Left colon (tissue), 2 donors: Measurements from ENCODE around the gene IL16. TPM values are rescaled to one million over a fixed set of nuclear protein-coding genes. Genes with fewer than 3 reads are reported as not detected.
"Not testable (repeated sequence)": the region's sequence is repeated elsewhere in the genome, so short reads cannot be mapped to it uniquely, and the experiment has no call there.

ENCODE experiments used
- ATAC-seq: fragments of 200-7000 bp; cut with Tn5 transposase; one replicate; pipeline ENCODE4 v1.9.1; 2020; ENCODE audit warnings: mild to moderate bottlenecking, moderate library complexity
- DNase-seq, 2 donors: peaks; one replicate each; pipeline ENCODE4 v3.0.0-alpha.2; 2020
- intact Hi-C, 2 donors: fragments of 100-400 bp; cut with DNase I in 1 of 2; cut with micrococcal nuclease in 1 of 2; formaldehyde crosslinking; loops; one replicate each; pipeline versions ENCODE4 v1.11.2 to v1.14.0; 2022; cut with DNase I, micrococcal nuclease
- total RNA-seq, 2 donors: library from RNA; stranded (reverse); fragmentation: NEBNext Ultra II Directional; extraction: Animal tissue kit (Norgen Biotek cat#: 25700); gene quantifications; one replicate each; pipeline ENCODE4 v1.2.1, GENCODE V29; 2021
- donor health status: DM: no; HTN: no; CAD: no.
- donor health status: DM: yes; HTN: yes; CAD: no.

The IL16 gene
- total RNA-seq, 2 donors from 2014 or later, result 2.1 to 9.2 TPM

DNA sequence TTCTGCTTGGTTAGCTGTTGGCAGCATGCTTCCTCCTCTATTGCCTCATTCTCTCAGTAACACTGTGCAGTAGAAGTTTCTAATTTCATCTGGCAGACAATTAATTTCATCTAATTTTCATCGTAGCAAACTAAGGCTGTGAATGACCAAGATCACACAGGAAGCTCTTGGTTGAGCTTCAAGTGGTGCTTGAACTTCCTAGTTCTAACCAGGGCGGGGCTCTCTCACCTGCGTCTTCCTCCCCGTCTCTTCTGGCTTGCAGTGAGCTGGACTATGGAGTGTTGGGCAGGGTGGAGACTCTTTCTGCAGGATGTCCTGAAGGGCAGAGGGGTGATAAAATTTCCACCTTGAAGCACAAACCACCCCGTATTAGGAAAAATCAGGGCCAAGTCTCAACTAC is 2.0 kb upstream of the IL16 start:
- intact Hi-C loops, result no loop called here
- ATAC-seq, result peak; percentile 26
- no peak for DNase-seq

- intact Hi-C loops, result no loop called here
- ATAC-seq (no peak), DNase-seq (no peak)
These were observed 1.3 kb upstream of the IL16 start for GRCh38 chr15:81195339-81195864.

DNA sequence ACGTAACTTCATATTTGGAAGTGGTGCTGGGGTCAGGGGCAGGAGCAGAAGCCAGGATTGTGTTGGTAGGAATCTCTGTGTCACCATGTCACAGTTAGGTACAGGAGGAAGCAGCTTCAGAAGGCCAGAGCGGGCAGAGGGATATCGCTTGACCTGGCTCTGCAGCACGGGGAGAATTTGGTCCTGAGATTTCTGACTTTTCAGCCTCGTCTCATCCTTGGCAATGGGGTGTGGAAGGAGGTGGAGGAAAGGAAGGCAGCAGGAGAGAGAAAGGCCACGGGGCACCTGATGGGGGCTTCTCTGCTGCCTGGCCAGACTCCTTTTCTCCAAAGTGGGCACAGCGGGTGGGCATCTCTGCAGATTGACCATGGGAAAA is 564 bp downstream of the IL16 start:
- intact Hi-C loops, result no loop called here
- ATAC-seq (no peak), DNase-seq (no peak)

- no peak for ATAC-seq
- intact Hi-C loops, result no loop called here
- no peak for DNase-seq
These were observed 1.1 kb downstream of the IL16 start for GRCh38 chr15:81197688-81198281.

GRCh38 chr15:81199031-81199779 is 2.5 kb downstream of the IL16 start:
- intact Hi-C loops, result no loop called here
- ATAC-seq (no peak), DNase-seq (no peak)

- no peak for ATAC-seq
- DNase-seq, result no peak
- intact Hi-C loops, result no loop called here
These were observed 9.3 kb downstream of the IL16 start for GRCh38 chr15:81206018-81206417.

DNA sequence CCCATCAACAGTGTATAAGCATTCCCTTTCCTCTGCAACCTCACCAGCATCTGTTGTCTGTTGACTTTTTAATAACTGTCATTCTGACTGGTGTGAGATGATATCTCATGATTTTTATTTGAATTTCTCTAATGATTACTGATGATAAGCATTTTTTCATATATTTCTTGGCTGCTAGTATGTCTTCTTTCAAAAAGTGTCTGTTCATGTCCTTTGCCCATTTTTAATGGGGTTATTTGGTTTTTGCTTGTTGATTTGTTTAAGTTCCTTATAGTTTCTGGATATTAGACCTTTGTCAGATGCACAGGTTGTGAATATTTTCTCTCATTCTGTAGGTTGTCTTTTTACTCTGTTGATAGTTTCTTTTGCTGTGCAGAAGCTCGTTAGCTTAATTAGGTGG is 11.3 kb downstream of the IL16 start:
- ATAC-seq, DNase-seq, intact Hi-C loops: not testable (repeated sequence)

DNA sequence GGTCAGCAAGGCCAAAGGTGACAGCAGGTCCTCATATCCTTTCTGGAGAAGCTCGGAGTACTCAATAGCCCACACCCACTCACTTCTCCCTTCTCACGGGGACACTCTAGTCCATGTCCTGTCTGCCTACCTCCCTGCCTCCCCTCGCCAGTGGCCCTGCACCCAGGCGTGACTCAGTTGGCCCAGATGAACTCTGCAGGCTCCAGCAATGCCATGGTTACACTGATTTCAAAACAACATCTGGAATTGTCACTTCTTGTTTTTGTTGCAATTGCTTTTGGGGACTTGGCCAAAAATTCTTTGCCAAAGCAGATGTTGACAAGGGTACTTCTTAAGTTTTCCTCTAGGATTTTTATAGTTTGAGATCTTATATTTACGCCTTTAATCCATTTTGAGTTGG is 13.0 kb downstream of the IL16 start:
- DNase-seq (no peak), ATAC-seq (no peak)
- intact Hi-C loops, result no loop called here

DNA sequence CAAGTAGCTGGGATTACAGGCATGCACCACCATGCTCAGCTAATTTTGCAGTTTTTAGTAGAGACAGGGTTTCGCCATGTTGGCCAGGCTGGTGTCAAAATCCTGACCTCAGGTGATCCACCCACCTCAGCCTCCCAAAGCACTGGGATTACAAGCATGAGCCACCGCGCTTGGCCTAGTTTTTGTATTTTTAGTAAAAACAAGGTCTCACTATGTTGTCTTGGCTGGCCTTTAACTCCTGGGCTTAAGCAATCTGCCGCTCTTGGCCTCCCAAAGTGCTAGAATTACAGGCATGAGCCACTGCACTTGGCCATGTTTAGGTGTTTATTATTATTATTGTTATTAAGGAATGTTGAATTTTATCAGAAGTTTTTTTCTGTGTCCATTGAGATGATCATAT is 14.7 kb downstream of the IL16 start:
- intact Hi-C loops, result no loop called here

DNA sequence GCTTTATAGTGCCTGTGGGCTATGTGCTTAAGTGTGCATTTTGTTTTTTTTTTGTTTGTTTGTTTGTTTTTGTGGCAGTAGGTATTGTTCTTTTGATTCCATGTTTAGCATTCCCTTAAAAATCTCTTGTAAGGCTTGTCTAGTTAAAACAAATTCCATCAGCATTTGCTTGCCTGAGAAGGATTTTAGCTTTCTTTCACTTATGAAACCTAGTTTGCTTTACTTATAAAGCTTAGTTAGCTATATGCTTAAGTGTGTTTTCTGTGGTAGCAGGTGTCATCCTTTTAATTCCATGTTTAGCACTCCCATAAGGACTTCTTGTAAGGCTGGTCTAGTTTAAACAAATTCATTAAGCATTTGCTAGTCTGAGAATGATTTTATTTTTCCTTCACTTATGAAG is 17.3 kb downstream of the IL16 start:
- ATAC-seq (no peak), DNase-seq (no peak)
- intact Hi-C loops, result no loop called here

More for the DNA sequence above, 14.7 kb downstream of the IL16 start:
- no peak for ATAC-seq
- no peak for DNase-seq

DNA sequence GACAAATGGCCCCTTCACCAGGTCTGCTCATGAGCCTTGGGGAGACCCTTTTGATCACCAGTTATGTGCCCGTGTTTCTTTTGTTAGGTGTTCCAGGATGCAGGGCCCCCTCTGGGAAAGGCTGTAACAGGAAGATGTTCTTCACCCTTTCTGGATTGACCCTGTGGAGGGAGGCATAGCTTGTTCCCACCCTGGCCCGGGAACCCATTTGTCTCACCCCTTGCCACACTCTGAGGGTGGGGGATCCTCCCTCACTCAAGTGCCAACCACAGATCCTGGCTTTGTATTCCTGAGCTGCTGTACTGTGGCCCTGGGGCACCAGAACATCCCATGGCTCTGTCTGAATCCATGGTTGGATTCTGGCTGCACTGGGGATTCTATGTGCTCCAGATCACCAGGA is 18.9 kb downstream of the IL16 start:
- no peak for DNase-seq
- intact Hi-C loops, result no loop called here
- ATAC-seq, result no peak

DNA sequence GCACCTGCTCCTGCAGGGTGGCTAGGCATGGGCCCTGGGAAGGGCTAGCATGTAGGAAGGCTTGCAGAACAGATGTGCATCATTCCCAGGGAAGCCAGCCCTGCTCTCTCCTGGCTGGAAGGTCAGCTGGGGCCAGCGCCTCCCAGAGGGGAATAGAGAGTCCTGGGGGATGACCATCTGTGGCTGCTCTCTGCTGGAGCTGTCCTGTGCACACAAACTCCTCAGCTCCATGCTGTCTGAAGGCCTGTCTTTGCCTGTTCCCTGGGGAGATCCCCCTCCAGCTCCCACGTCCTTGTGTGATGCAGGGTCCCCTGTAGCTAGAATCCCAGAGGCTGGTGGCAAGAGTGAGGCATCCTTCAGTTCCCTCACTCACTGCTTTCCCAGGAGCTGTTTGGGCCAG is 19.3 kb downstream of the IL16 start:
- DNase-seq (no peak), ATAC-seq (no peak)
- intact Hi-C loops, result no loop called here

GRCh38 chr15:81216422-81216821 is 19.7 kb downstream of the IL16 start:
- no peak for ATAC-seq
- no peak for DNase-seq
- intact Hi-C loops, result no loop called here

DNA sequence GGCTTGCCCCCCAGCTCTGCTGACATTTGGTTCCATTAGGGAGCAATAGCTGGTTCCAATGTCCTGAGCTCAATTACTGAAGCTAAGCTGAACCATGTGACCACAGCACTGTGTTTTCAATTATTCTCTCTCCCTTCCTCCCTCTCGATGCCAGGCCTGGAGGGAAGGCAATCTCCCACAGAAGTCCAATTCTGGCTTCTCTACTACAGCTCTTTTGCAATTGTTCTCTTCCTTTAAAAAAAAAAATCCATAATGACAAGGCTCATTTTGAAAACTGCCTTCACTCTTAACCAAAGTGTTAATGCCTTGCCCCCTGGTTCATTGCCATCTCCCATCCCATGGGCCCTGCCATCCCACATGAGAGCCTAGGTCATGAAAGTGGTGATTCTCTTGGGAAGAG is 24.8 kb downstream of the IL16 start:
- ATAC-seq, result no peak
- intact Hi-C loops, result no loop called here
- DNase-seq, result no peak

DNA sequence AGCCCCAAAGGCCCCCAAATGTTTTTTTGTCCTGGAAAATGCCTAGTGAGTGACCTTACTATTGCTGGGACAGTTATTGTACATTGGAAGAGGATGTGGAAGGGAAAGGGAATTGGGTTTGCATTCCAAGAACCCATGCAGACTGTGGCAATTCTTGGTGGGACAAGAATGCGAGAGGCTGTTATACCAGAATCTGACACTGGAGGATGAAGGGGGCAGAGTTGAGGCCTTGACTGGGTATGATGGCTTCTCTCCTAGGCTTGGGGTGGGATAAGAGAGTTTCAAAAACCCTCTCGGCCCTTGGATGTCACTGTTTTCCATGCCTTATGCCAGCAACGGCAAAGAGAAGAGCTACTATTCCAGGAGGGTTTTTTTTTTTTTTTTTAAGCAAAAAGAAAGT is 25.3 kb downstream of the IL16 start:
- ATAC-seq (no peak), DNase-seq (no peak)
- intact Hi-C loops, result no loop called here

DNA sequence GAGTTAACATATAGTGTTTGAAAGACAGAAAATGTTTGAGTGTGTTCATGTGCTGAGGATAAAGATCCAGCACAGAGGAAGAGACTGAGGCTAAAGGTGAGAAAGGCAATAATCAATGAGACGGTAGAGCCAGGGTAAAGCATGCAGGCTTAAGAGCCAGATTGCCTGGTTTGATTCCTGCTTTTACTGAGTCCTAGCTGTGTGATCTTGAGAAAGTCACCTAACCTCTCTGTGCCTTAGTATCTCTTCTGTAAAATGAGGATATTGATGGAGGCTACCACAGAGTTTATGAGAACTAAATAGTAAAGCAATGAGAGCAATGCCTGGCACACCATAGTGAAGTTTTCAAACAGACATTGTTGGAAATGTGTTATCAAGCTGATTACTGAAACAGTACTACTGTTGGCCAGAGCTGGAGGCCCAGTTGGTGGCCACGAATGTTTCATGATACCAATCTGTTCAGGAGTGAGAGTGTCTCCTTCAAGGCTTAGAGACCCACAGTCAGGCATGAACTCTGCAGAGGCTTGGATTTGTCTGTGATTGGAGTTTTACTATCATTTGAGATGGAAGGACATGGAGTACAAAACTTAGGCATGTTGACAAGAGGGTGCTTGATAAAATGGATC is 26.8 kb downstream of the IL16 start:
- no peak for DNase-seq
- intact Hi-C loops, result no loop called here
- no peak for ATAC-seq

GRCh38 chr15:81224232-81224631 is 27.6 kb downstream of the IL16 start:
- intact Hi-C loops, result no loop called here
- ATAC-seq (no peak), DNase-seq (no peak)

- DNase-seq, result peak in 1 of 2 donors; percentile 10
- intact Hi-C loops, result no loop called here
These were observed 28.5 kb downstream of the IL16 start for GRCh38 chr15:81225161-81225671.

GRCh38 chr15:81227716-81228115 is 31.0 kb downstream of the IL16 start:
- no peak for DNase-seq
- intact Hi-C loops, result no loop called here
- no peak for ATAC-seq

More at GRCh38 chr15:81225161-81225671, 28.5 kb downstream of the IL16 start:
- no peak for ATAC-seq

DNA sequence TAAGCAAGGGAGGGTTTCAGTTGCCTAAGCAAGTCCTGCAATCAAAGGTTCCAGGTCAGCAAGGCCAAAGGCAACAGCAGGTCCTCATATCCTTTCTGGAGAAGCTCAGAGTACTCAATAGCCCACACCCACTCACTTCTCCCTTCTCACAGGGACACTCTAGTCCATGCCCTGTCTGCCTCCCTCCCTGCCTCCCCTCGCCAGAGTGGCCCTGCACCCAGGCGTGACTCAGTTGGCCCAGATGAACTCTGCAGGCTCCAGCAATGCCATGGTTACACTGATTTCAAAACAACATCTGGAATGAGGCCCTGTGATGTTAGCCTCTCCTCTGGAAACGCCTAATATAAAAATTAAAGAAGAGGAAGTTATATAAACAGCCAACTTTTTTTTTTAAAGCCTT is 32.9 kb downstream of the IL16 start:
- ATAC-seq (no peak), DNase-seq (peak in 1 of 2 donors; percentile 8)
- intact Hi-C loops, result no loop called here
